Activated T-cell treated with anti-CD3 and anti-CD28 coated beads for 4 hours (primary cell): Measurements from ENCODE around the gene CCDC124.
"Not testable (repeated sequence)": the region's sequence is repeated elsewhere in the genome, so short reads cannot be mapped to it uniquely, and the experiment has no call there.

Source experiments
- DNase-seq: peaks from one replicate; pipeline ENCODE4 v3.0.0-alpha.2; 2020

CCDC124 gene, protein sequence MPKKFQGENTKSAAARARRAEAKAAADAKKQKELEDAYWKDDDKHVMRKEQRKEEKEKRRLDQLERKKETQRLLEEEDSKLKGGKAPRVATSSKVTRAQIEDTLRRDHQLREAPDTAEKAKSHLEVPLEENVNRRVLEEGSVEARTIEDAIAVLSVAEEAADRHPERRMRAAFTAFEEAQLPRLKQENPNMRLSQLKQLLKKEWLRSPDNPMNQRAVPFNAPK

DNA sequence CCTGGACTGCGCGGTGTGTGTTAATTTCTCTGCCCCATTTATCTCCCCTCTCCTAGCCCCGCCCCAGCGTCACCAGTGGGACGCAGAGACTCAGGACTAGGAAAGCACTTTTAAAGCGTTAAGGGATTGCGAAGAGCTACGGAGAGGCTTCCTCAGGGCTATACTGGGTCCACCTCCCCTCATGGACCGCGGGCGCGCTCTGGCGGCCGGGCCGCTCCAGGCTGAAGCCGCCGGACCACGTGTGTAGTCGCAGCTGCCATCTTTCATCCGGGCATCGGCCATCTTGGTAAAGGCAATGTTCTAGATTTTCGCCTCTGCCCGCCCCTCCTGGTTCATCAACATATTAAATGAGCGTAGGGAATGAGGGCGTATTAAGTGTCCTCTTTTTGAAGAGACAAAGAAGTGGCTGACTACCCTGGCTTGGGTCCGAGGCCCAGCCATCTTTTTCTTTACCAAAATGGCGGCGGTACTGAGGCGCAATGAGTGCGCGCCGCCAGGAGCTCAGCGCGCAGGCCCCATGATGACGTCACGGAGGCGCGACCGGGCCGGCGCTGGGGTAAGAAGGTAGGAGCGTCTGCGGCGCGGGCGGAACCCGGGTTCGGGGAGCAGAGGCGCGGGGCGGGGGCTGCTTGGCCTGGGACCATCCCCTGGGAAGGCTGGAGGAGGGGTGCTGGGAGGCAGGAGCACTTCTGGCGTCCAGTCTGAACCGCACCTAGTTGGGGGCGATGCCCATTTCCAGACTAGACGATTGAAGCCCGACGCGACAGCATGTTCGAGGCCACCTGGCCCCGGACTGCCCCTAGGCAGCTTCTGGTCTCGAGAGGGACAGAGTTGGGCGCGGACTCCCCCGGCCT is at the start of gene CCDC124:
Gene CCDC124 (plus strand): TSS at position 531 of the 854 bp plus-strand sequence. CDS start 3,406 bp downstream, outside the sequence.
- peak; percentile 88 for DNase-seq

DNA sequence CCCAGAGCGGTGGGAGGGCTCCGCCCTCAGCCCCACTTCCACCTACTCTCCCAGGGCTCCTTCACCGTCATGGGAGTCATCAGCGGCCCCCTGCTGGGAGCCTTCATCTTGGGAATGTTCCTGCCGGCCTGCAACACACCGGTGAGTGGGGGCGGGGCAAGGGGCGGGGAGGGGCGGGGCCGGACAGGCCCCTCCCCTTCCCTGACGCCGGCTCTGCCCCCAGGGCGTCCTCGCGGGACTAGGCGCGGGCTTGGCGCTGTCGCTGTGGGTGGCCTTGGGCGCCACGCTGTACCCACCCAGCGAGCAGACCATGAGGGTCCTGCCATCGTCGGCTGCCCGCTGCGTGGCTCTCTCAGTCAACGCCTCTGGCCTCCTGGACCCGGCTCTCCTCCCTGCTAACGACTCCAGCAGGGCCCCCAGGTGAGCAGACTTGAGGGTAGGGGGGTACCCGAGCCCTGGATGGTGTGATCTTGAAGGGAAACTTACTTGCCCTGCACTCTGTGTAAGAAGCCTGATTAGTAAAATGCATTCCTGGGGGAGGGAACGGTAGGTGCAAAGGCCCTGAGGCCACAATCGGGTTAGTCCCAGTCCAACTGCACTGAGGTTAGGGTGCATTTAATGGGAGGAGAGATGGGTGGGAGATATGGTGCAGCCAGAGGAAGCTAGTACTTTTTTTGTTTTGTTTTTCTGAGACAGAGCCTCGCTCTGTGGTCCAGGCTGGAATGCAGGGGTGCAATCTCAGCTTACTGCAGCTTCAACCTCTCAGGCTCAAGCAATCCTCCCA is 49.0 kb upstream of the CCDC124 start:
- DNase-seq: no peak

DNA sequence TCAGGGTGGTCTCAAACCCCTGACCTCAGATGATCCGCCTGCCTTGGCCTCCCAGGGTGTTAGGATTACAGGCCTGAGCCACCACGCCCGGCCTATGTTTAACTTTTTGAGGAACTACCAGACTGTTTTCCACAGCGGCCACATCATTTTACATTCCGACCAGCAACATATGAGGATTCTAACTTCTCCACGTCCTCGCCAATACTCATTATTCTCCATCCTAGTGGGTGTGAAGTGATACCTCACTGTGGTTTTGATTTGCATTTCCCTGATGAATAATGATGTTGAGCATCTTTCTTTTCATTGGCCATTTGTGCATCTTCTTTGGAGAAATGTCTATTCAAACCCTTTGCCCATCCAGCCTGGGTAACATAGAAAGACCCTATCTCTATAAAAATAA is 46.3 kb upstream of the CCDC124 start:
- no peak for DNase-seq

DNA sequence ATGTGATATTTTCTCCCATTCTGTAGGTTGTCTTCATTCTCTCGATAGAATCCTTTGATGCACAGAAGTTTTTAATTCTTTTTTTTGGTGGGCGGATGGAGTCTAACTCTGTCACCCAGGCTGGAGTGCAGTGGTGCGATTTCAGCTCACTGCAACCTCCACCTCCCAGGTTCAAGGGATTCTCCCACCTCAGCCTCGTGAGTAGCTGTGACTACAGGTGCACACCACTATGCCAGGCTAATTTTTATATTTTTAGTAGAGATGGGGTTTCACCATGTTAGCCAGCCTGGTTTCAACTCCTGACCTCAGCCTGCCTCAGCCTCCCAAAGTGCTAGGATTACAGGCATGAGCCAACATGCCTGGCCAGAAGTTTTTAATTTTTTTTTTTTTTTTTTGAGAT is 45.6 kb upstream of the CCDC124 start:
- DNase-seq: not testable (repeated sequence)

DNA sequence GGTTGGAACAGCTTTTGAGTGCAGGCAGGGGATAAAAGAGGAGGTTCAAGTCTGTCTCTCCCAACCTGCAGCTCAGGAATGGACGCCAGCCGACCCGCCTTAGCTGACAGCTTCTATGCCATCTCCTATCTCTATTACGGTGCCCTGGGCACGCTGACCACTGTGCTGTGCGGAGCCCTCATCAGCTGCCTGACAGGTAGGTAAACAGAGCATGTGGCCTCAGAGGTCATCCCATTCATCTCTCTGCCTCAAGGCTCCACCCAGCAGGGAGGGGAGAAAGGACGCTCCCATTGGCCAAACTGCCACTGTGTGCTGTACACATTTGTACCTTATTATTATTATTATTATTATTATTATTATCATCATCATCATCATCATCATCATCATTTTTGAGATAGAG is 44.6 kb upstream of the CCDC124 start:
- no peak for DNase-seq

DNA sequence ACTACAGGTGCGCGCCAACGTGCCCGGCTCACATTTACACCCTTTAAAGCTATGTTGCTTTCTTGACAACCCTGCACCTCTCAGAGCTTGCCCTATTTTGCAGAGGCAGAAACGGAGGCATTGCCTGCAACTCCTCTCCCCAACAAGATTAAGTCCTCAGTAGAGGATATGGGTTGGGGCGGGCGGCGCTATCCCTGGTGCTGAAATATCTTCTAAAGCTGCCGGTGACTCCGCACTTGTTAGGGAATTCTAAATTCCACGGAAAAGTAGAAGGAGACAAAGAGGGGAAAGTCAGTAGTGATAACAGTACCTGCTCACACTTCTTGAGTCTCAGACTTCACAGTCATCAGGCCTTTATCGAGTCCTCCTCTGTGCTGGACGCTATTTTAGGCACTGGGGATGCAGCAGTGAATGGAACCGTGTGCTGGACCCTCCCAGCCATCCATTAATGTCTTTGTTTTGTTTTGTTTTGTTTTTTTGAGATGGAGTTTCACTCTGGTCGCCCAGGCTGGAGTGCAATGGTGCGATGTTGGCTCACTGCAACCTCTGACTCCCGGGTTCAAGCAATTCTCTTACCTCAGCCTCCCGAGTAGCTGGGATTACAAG is 43.1 kb upstream of the CCDC124 start:
- DNase-seq: no peak

DNA sequence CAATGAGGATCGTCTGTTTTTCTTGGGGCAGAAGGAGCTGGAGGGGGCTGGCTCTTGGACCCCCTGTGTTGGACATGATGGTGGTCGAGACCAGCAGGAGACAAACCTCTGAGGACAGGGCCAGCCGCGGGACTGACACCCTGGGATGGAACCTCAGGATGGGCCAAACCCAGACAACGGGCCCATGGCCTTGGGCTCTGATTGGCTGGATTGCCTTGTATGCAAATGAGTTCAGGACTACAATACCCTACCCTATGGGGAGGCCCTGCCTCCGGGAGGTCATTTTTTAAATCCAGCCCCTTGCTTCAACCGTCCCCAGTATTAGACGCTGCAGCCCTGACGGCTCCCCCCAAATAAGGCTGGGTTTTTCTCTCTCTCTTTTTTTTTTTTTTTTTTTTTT is 39.0 kb upstream of the CCDC124 start:
- DNase-seq: no peak

DNA sequence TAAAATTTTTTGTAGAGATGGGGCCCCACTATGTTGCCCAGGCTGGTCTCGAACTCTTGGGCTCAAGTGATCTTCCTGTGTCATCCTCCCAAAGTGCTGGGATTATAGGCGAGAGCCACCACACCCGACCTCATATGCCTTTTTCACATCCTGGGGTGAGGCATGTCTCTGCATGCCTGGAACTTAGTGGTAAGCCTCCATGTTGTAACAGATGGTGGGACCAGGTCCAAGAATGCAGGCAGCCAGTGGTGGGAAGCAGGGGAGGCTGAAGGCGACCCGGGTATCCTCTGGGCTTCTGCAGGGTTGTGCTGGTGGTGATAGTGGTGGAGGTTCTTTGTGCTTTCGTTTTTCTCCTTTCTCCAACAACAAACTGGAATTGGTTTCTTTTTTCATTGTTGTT is 30.1 kb upstream of the CCDC124 start:
- DNase-seq: no peak

DNA sequence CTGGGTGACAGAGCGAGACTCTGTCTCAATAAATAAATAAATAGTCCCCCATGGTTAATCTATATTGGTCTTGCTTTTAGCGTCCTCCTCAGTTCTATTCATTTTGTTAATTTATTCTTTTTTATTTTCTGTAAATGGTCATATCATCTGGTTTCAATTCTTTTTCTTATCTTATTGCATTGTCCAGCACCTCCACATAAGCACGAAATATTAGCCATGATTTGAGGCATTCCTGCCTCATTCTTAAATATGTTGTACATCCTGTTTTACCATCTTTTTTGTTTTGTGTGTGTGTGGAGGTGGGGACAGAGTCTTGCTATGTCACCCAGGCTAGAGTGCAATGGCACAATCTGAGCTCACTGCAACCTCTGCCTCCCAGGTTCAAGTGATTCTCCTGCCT is 24.6 kb upstream of the CCDC124 start:
- DNase-seq: no peak

DNA sequence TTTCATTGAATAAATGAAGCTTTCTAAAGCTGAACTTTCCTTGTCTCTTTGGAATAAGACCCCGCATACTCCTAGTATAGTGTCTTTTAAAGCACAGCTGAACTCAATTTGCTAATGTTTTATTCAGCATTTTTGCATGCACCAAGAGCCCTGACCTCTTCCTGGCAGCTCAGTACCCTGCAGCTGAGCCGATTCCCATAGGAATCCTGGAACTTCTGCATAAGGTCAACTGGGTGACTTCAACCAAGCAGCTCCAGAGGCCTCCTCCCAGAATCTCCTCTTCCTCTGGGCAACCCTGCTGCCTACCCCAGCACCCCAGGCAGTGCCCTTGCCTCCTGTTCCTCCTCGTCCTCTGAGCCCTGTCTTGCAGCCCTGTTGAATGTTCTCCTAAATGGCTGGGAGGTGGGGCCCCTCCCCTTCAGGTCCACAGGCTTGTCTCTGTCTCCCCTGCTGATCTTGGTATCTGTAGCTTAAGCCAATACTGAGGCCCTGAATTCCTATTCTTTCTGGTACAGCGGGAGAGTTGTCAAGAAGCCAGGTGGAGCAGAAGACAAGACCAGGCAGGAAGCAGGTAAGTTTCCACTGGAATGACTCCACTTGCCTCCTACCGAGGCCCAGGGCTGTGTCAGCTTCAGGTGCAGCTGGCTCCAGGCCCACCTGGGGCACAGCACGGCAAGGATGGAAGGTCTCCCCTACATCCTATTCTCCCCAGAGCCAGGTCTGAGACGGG is 23.6 kb upstream of the CCDC124 start:
- no peak for DNase-seq

DNA sequence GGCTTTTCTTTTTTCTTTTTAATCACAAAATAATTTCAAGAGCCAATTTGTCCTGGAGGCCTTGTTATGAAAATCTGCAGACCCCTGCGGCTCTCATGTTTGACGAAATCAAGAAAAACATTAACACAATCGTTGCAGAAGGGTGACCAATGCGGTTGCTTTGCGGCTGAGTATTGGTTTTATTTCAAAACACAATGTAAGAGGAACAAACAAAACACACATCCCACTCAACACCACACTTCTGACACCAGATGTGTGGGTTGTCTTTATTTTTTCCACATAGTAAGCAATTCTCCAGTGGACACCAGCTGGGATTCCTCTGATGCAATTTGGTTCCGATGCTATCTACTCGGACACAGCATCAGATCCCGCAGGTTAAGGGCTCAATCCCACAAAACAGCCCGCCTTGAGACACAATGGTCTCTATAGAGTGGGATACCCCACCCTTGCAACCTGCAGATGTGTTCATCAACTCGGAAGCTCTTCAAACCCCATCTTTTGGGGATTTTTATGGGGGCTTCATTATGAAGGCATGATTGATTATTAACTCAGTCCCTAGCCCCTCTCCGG is 21.9 kb upstream of the CCDC124 start:
- no peak for DNase-seq

DNA sequence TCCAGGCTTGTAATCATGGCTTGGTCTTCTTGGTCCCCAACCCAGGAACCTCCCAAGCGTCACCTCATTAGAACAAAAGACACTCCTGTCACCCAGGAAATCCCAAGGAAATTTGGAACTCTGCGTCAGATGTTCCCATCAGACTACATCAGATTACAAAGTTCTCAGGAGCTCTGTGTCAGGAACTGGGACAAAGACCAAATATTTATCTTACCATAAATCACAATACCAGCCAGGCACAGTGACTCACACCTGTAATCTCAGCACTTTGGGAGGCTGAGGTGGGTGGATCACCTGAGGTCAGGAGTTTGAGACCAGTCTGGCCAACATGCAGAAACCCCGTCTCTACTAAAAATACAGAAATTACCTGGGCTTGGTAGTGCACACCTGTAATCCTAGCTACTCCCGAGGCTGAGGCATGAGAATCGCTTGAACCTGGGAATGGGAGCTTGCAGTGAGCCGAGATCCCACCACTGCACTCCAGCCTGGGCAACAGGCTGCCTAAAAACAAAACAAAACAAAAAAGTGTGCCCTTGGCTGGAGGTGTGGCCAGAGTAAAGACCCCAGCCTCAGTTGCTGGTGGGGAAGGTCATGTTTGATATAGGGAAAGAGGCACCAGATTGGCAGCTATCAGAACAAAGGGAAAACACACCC is 16.7 kb upstream of the CCDC124 start:
- DNase-seq: no peak

DNA sequence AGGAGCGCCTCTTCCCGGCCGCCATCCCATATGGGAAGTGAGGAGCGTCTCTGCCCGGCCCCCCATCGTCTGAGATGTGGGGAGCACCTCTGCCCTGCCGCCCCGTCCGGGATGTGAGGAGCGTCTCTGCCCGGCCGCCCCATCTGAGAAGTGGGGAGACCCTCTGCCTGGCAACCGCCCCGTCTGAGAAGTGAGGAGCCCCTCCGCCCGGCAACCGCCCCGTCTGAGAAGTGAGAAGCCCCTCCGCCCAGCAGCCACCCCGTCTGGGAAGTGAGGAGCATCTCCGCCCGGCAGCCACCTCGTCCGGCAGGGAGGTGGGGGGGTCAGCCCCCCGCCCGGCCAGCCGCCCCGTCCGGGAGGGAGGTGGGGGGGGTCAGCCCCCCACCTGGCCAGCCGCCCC is 14.7 kb upstream of the CCDC124 start:
- not testable (repeated sequence) for DNase-seq

DNA sequence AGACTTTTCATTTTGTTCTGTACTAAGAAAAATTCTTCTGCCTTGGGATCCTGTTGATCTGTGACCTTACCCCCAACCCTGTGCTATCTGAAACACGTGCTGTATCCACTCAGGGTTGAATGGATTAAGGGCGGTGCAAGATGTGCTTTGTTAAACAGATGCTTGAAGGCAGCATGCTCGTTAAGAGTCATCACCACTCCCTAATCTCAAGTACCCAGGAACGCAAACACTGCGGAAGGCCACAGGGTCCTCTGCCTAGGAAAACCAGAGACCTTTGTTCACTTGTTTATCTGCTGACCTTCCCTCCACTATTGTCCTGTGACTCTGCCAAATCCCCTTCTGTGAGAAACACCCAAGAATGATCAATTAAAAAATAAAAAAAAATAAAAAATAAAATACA is 13.7 kb upstream of the CCDC124 start:
- not testable (repeated sequence) for DNase-seq

DNA sequence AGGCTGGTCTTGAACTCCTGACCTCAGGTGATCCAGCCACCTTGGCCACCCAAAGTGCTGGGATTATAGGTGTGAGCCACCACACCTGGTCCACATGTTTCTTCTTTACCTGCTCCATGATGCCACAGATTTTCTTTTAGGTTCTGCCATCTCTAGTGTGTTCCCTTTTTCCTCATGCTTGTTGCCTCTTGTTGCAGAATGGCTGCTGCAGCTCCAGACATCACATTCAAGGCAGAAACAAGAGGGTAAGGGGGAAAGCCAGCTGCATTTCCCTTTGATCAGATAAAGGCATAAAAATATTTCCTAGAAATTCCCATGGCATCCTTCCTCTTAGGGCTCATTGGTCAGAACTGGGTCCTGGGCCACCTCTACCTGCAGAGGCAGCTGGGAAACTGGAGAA is 12.3 kb upstream of the CCDC124 start:
- no peak for DNase-seq

DNA sequence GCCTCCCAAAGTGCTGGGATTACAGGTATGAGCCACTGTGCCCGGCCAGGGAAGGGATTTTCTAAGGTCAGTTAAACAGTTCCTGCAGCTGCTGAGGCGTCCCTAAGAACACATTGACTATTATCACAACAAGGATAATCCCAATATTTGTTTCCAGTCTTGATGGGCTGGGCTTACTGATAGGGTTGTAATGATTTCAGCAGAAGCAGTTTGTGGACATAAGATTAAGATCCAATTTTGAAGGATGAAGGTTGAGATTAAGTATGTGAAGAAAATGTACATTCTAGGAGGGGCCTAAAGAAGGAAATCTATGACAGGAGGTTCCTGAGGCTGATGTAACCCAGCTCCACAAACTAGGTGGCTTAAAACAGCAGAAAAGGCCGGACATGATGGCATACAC is 10.7 kb upstream of the CCDC124 start:
- DNase-seq: no peak

DNA sequence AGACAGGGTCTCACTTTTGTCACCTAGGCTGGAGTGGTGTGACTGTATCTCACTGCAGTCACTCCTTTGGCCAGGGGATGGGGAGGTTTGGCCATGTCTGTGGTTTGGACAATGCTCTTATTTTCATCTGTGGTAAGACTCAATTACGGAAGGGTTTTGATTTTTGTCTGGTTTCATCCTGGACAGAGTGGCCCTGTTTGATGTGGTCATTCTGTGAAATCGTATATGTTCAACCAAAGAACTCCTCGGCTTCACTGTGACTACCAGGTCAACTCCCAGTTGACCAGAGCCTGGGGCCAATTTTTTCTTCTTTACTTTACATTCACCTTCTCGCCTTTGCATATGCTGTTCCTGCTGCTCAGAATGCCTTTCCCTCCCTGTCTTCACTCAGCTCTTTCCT is 6.8 kb upstream of the CCDC124 start:
- DNase-seq: no peak

DNA sequence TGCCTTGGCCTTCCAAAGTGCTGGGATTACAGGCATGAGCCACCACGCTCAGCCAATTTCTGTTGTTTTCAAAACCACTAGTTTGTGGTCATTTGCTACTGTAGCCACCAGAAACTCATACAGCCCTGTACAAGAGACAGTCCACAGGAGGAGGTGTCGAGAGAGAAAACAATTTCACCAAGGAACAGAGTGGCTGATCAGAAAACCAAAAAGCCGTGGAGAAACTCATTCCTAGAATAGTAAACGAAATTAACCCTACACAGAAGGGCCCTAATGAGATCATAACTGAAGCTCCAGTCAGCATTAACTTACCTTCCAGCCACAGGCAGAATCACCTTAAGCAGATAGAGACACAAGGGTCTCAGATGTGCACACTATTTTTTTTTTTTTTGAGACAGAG is 3.8 kb upstream of the CCDC124 start:
- no peak for DNase-seq

DNA sequence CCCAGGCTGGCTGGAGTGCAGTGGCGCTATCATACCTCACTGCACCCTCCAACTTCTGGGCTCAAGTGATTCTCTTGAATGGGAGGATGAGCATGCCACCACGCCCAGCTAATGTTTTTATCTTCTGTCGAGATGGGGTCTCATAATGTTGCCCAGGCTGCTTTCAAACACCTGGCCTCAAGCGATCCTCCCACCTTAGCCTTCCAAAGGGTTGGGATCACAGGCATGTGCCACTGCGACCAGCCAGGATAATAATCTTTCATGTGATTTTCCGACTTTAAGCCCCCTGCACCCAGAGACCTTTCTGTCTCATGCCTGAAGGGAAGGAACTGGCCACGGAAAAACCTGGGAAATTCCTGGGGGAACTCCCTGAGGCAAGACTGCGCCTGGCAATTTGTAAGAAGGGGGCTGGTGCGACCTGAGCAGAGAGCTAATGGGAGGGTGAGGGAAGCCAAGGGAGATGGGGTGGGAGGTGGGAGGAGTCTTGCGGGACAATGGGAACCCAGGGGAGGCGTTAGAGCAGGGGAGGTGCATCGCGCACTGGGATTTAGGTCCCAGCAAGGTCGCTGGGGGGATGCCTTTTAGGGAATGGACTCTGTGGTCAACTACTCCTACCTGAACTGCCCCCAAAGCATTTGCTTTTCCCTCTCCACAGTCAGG is 1.2 kb upstream of the CCDC124 start:
- no peak for DNase-seq

DNA sequence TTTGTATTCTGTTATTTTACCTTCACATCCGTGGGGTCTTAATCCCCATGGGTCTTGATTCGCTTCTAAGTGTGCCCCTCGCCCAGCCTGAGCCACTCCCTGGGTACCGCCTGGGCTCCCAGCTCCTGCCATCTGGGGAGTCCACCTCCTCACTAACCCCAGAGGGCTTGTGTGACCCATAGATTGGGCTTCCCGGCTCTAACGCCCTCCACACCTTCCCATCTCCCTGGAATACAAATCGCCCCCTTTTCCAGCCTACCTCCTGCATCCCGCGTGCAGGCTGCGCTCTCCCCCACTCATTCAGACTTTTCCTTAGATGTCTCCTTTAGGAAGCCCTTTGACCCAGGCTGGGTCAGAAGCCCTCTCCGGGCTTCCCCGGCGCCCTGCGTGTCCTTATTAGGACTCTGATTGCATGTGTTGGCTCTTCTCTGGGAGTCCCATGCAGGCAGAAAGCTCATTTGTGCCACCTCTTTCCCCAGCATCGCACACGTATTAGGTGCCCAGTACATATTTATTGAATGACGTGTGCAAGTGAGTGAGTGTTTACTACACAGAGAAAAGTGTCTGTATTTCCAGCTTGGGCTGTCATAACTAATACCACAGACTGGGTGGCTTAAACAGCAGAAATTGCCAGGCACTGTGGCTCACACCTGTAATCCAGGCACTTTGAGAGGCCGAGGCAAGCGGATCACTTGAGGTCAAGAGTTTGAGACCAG is 757 bp downstream of the CCDC124 start:
- DNase-seq: no peak
